ENCODE results near the gene NMD3.
A peak's percentile ranks its signal among the peaks of the same experiment; 100 is the strongest.
"Not testable (repeated sequence)": the region's sequence is repeated elsewhere in the genome, so short reads cannot be mapped to it uniquely, and the experiment has no call there.

The NMD3 gene

GRCh38 chr3:161266731-161267150 lies 45.6 kb downstream of the NMD3 start:
- TF ChIP-seq TAF1 (IDR thresholded peaks at IDR 0.05; ENCODE audit: borderline replicate concordance, low read depth, low read length) (no peak), POLR2AphosphoS5 (IDR thresholded peaks at IDR 0.05; ENCODE audit: low read depth, low read length) (no peak), POLR2A (IDR thresholded peaks at IDR 0.05; ENCODE audit: low read depth, low read length) (no peak)
- DNase-seq (ENCODE audit: insufficient read length): no peak
- FAIRE-seq: no peak

GRCh38 chr3:161267646-161268045 lies 46.5 kb downstream of the NMD3 start:
- no peak for FAIRE-seq
- no peak for DNase-seq (ENCODE audit: insufficient read length)
- no peak for TF ChIP-seq TAF1 (IDR thresholded peaks at IDR 0.05; ENCODE audit: borderline replicate concordance, low read depth, low read length)
- TF ChIP-seq POLR2A (IDR thresholded peaks at IDR 0.05; ENCODE audit: low read depth, low read length): no peak
- TF ChIP-seq POLR2AphosphoS5 (IDR thresholded peaks at IDR 0.05; ENCODE audit: low read depth, low read length): no peak

DNA sequence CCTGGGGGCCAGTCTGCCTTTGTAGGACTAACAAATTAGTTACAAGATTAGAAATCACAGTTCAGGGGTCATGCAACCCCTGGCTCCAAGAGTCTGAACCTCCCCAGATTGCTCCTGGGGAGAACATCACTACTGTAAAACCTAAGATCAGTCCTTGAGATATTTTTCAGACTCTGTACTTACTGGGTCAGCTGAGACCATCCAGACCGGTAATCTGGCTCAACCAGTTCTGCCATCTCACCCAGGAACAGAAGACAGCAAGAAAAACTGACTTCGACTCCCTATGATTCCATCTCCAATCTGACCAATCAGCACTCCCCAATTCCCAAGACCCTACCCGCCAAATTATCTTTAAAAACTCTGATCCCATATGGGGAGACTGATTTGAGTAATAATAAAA lies 47.5 kb downstream of the NMD3 start:
- no peak for DNase-seq (ENCODE audit: insufficient read length)
- TF ChIP-seq POLR2AphosphoS5 (IDR thresholded peaks at IDR 0.05; ENCODE audit: low read depth, low read length): no peak
- FAIRE-seq: no peak

GRCh38 chr3:161270991-161271390 lies 49.9 kb downstream of the NMD3 start:
- no peak for DNase-seq (ENCODE audit: insufficient read length)
- FAIRE-seq: no peak
- TF ChIP-seq POLR2AphosphoS5 (IDR thresholded peaks at IDR 0.05; ENCODE audit: low read depth, low read length) (no peak), POLR2A (IDR thresholded peaks at IDR 0.05; ENCODE audit: low read depth, low read length) (no peak), TAF1 (IDR thresholded peaks at IDR 0.05; ENCODE audit: borderline replicate concordance, low read depth, low read length) (no peak)

DNA sequence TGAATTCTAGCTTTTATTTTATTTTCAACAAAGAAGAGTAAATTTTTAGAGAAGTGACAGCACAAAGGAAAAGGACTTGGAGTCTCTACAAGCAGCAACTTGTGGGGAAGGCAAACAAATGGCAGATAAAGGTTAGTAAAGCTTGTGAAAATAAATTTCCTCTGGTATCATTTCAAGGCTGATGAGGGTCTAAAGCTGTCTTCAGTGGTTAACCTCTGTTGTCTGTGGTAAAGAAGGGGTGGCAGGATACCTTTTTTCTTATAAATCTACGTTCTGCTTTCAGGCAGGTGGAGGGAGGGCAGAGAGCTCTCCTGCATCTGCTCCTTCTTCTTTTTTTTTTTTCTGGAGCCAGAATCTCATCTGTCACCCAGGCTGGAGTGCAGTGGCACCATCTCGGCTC lies 50.5 kb downstream of the NMD3 start:
- TF ChIP-seq POLR2AphosphoS5 (IDR thresholded peaks at IDR 0.05; ENCODE audit: low read depth, low read length): no peak
- no peak for TF ChIP-seq TAF1 (IDR thresholded peaks at IDR 0.05; ENCODE audit: borderline replicate concordance, low read depth, low read length)
- no peak for TF ChIP-seq POLR2A (IDR thresholded peaks at IDR 0.05; ENCODE audit: low read depth, low read length)
- FAIRE-seq (no peak), DNase-seq (ENCODE audit: insufficient read length) (no peak)

DNA sequence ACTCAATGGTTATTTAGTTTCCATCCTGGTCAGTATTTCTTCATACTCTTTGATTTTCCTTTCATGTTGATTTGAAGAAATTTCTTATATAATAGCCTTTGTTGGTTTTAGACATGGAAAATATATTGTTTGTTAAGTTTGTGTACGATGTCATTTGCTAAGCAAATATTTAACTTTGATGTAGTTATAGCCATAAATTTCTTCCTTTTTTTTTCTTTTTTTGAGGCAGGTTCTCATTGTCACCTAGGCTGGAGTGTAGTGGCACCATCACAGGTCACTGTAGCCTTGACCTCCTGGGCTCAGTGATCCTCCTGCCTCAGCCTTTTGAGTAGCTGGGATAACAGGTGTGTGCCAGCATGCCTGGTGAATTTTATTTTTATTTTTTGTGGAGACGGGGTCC lies 51.4 kb downstream of the NMD3 start:
- no peak for FAIRE-seq
- no peak for DNase-seq (ENCODE audit: insufficient read length)
- no peak for TF ChIP-seq POLR2A (IDR thresholded peaks at IDR 0.05; ENCODE audit: low read depth, low read length)
- TF ChIP-seq POLR2AphosphoS5 (IDR thresholded peaks at IDR 0.05; ENCODE audit: low read depth, low read length): no peak
- no peak for TF ChIP-seq TAF1 (IDR thresholded peaks at IDR 0.05; ENCODE audit: borderline replicate concordance, low read depth, low read length)

DNA sequence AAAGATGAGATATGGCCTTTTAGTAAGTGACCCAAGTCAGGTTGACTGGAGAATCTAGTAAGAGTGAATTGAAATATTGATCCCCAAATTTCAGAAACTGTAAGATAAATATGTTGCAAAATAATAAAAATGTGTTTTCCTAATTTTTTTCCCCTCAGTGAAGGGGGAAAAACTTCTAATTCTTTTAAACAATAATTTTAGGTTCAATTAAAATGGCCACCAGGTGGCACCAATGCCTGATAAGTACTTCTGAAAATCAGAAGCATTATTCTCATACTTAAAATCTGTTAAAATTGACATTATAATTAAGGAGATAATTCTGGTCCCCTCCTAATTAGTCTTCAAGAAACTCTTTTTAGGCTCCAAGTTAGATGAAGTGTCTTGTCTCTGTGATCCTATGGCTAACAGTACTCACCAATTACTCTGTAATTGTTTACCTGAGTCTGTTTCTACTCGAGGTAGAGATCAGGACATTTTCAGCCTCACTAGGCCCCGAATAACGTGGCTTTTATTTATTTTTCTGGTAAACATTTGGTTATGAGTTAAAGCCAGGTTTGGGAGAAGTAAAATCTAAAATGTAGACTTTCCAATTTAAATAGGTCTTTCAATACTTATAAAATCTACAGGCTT lies 52.6 kb downstream of the NMD3 start:
- no peak for TF ChIP-seq POLR2A (IDR thresholded peaks at IDR 0.05; ENCODE audit: low read depth, low read length)
- TF ChIP-seq POLR2AphosphoS5 (IDR thresholded peaks at IDR 0.05; ENCODE audit: low read depth, low read length): no peak
- no peak for TF ChIP-seq TAF1 (IDR thresholded peaks at IDR 0.05; ENCODE audit: borderline replicate concordance, low read depth, low read length)
- no peak for DNase-seq (ENCODE audit: insufficient read length)
- FAIRE-seq: no peak

DNA sequence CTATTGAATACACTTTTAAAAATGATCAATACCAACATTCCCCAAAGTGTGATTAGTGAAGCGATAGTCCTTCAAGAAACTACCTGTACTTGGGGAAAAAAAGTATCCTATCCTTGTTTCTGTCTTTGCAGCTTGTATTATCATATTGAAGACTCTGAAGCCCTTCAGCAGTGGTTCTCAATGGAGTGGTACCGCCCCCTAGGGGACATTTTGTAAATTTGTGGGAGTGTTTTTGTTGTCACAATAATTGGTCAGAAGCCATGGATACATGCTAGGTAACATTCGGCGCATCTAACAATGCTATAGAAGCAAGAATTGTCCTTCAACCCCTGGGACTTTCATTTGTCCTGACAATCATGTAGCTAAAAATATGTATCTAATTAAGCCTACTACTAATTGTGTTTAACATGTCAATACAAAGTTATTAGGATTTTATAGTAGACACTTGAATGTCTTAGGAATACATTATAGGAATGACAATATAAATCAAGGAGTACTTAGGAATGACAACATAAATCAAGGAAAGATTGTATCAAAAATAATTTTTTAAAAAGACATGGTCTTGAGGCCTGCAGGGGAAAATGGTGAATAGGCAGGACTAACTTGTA lies 53.7 kb downstream of the NMD3 start:
- TF ChIP-seq TAF1 (IDR thresholded peaks at IDR 0.05; ENCODE audit: borderline replicate concordance, low read depth, low read length) (no peak), POLR2A (IDR thresholded peaks at IDR 0.05; ENCODE audit: low read depth, low read length) (no peak), POLR2AphosphoS5 (IDR thresholded peaks at IDR 0.05; ENCODE audit: low read depth, low read length) (no peak)
- DNase-seq (ENCODE audit: insufficient read length) (peak; percentile 4), FAIRE-seq (peak; percentile 51)

DNA sequence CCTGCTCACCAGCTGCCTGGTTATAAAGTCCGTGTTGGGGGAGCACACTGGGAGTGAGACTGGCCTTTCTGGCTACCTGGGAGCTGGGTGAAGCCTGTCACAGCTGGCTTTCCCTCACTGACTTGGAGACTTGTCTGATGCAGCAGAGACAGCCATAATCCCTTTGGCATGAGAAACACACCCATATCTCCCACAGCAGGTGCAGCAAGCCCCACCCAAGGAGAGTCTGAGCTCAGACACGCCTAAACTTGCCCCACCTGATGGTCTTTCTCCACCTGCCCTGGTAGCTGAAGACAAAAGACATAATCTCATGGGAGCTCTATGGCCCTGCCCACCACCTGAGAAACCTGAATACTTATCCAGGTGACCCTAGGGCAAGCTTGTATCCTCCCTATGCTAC lies 54.8 kb downstream of the NMD3 start:
- DNase-seq (ENCODE audit: insufficient read length): no peak
- TF ChIP-seq POLR2AphosphoS5 (IDR thresholded peaks at IDR 0.05; ENCODE audit: low read depth, low read length): no peak
- no peak for TF ChIP-seq POLR2A (IDR thresholded peaks at IDR 0.05; ENCODE audit: low read depth, low read length)
- TF ChIP-seq TAF1 (IDR thresholded peaks at IDR 0.05; ENCODE audit: borderline replicate concordance, low read depth, low read length): no peak
- FAIRE-seq: no peak

DNA sequence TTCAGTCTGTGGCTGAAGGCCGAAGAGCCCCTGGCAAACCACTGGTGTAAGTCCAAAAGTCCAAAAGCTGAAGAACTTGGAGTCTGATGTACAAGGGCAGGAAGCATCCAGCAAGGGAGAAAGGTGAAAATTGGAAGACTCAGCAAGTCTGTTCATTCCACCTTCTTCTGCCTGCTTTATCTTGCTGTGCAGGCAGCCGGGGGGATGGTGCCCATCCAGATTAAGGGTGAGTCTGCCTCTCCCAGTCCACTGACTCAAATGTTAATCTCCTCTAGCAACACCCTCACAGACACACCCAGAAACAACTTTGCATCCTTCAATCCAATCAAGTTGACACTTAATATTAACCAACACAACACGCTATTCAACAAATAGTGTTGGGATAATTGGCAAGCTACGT lies 61.3 kb downstream of the NMD3 start:
- FAIRE-seq; DNase-seq (ENCODE audit: insufficient read length): not testable (repeated sequence)

DNA sequence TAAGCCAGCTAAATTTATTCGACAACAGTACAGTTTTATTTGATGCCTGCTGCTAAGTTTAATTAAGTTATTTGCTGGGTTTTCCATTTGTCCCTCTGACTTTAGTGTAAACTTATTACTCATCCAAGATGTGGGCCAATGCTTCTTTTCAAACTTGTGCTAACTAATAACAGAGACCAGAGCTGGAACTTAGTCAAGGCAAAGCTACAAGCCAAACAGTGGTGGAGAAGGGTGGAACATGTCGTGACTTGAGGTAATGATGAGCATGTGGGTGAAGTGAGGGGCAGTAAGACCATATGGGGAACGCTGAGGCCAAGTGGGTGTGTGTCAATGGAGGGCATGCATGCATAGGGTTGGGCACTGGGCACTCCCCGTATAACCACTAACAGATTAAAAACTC lies 63.9 kb downstream of the NMD3 start:
- FAIRE-seq (no peak), DNase-seq (ENCODE audit: insufficient read length) (no peak)
- no peak for TF ChIP-seq POLR2AphosphoS5 (IDR thresholded peaks at IDR 0.05; ENCODE audit: low read depth, low read length)
- no peak for TF ChIP-seq TAF1 (IDR thresholded peaks at IDR 0.05; ENCODE audit: borderline replicate concordance, low read depth, low read length)
- TF ChIP-seq POLR2A (IDR thresholded peaks at IDR 0.05; ENCODE audit: low read depth, low read length): no peak

- TF ChIP-seq POLR2AphosphoS5 (IDR thresholded peaks at IDR 0.05; ENCODE audit: low read depth, low read length): no peak
- TF ChIP-seq TAF1 (IDR thresholded peaks at IDR 0.05; ENCODE audit: borderline replicate concordance, low read depth, low read length): no peak
- TF ChIP-seq POLR2A (IDR thresholded peaks at IDR 0.05; ENCODE audit: low read depth, low read length): no peak
- FAIRE-seq: no peak
- no peak for DNase-seq (ENCODE audit: insufficient read length)
These were observed 68.1 kb downstream of the NMD3 start for GRCh38 chr3:161289174-161289573.
